OCI-LY3 (cell line): ENCODE data around the gene SLC44A1.

Source experiments
- CTCF ChIP-seq: fragments of 200-600, 300-600 bp; sonication (generic); IDR thresholded peaks from 2 replicates; pipeline ENCODE4 v1.5.1; 2014; ENCODE audit warnings: antibody characterized with exemption, low read length, low read depth
- EZH2phosphoT487 ChIP-seq: fragments of 200-600 bp; shearing (Covaris generic); IDR thresholded peaks from 2 replicates; pipeline ENCODE4 v1.6.1; 2018; ENCODE audit warnings: antibody characterized with exemption, mixed run types, low read depth

GRCh38 chr9:105425816-105426433 lies 181.5 kb downstream of the SLC44A1 start:
- TF ChIP-seq CTCF (peak; percentile 72), EZH2phosphoT487 (no peak)
